ENCODE data around the gene PPARG.
A peak's percentile ranks its signal among the peaks of the same experiment; 100 is the strongest.
"Not testable (repeated sequence)": the region's sequence is repeated elsewhere in the genome, so short reads cannot be mapped to it uniquely, and the experiment has no call there.

Gene PPARG

DNA sequence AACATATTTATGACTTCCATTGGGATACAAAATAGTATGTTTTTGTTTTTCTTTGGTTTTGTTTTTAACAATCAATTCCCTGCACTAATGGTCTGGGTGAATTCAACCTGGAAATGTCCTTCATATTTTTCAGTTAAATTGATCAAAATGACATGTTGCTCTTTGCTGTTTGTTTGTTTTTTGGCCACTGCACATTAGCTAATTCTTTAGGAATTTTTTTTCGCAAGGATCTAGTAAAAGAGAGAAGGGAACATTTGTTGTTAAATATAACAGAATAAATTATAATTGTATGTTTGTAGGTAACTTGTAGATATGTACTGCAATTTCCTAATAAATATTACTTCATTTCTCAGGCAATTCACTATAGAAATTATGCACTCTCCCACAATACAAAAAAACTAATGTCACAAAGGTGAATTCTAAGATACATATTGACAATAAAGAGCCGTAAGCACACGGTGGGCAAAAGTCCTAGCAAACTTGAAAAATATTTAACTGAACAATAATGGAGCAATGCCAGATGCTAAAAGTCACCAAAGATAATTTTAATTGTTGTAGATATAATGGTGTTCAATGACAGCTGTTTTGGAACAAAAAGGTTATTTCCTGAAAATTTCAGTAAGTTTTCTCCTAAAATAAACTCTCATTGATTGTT is 21.4 kb upstream of the PPARG start:
- DNase-seq (ENCODE audit: low spot score in 2 of 2): no peak
- no peaks in the 10 kb centered on the region for H3K36me3 ChIP-seq (replicated peaks)
- in situ Hi-C loops (cut with MboI; ENCODE audit: low sequenced_read_pairs): no loop called here

DNA sequence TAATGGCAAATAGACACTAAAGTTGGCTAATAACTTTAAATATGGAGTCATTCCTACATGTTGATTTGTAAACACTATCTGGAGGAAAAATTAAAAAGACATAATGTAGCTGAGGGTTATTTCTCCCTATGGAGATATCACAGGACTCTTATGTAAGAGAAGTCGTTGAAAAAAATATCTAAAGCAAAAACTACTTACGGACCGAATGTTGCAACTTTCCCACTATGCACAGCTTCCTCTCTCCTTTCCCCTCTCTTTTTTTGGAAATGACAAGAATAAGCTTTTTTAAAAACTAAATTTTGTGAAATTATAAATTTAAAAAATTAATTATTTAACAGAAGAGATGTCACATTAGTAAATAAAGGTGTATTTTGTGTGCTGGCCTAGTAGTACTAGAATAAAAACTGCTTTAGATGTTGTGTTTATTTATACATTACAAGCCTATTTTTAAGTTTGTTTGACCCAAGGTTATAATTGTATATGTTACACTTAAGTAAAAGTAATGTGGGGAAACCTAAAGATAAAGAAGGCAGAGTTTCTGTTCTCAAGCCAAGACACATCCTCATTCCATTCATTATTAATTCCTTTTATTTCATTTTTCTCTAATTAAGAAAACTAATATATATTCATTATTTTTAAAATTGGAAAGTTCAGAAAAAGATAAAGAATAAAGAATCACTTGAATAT is 20.7 kb upstream of the PPARG start:
- no peaks in the 10 kb centered on the region for H3K9me3 ChIP-seq
- DNase-seq (ENCODE audit: low spot score in 2 of 2): no peak
- H3K36me3 ChIP-seq (replicated peaks): no peaks in the 10 kb centered on the region
- no peak overlapping the region for H3K4me3 ChIP-seq
- in situ Hi-C loops (cut with MboI; ENCODE audit: low sequenced_read_pairs): no loop called here
- no peaks in the 10 kb centered on the region for H3K27me3 ChIP-seq (ENCODE audit: low read depth)
- H3K4me1 ChIP-seq: peaks cover 2% of the 10 kb centered on the region

More for the DNA sequence above, 21.4 kb upstream of the PPARG start:
- no peaks in the 10 kb centered on the region for H3K4me1 ChIP-seq
- no peaks in the 10 kb centered on the region for H3K27me3 ChIP-seq (ENCODE audit: low read depth)
- H3K4me3 ChIP-seq: no peak overlapping the region
- no peaks in the 10 kb centered on the region for H3K9me3 ChIP-seq

DNA sequence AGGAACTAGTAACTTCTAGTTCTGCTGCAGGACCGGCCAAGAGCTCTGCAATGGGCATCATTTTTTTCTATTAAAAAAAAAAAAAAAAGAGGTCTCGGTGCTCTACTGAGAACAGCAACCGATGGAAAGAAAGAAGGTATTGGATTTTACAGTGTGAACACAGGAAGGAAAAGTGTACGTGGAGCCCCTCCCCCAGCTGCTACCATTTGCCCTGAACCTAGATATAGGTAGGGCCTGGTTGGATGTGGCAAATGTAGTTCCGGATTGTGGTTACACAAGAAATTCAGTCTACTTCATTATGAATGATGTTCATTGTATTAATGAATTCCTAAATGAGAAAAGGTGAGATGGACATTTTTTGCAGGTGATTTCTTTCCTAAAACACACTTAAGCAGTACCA is 17.9 kb upstream of the PPARG start:
- Histone ChIP-seq H3K27me3 (ENCODE audit: low read depth) (no peaks in the 10 kb centered on the region), H3K4me1 (peaks cover 8% of the 10 kb centered on the region), H3K36me3 (replicated peaks) (no peaks in the 10 kb centered on the region), H3K9me3 (no peaks in the 10 kb centered on the region), H3K4me3 (no peak overlapping the region)
- in situ Hi-C loops (cut with MboI; ENCODE audit: low sequenced_read_pairs): no loop called here
- DNase-seq (ENCODE audit: low spot score in 2 of 2): no peak

DNA sequence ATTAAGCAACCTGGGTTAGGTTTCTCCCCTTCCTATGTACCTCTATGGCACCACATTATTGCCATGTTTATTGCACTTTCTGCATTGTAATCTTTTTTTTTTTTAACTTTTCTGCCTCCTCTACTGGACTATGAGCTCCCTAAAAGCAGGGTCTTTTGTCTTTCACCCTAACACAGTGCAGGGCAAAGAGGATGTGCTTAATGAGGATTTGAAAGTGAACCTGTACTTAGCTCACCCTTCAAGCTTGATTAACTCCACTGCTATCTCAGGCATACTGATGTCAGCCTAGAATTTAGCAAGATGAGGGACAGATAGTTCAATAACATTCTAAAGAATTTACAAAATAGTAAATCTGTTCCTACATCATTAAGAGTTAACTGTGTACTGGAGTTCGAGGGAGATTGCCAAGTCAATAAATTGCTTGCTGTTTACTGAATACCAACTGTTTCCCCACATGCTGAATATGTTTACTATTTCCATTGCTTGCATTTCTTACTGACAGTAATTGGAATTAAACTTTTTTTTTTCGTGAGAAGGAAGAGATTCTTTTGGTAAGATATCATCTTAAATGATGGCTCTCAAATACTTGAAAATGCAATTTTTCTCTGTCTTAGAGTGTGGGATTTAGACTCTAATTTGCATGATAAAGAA is 15.7 kb upstream of the PPARG start:
- Histone ChIP-seq H3K27me3 (ENCODE audit: low read depth) (no peaks in the 10 kb centered on the region), H3K36me3 (replicated peaks) (no peaks in the 10 kb centered on the region), H3K4me3 (no peak overlapping the region), H3K4me1 (peaks cover 8% of the 10 kb centered on the region), H3K9me3 (no peaks in the 10 kb centered on the region)
- in situ Hi-C loops (cut with MboI; ENCODE audit: low sequenced_read_pairs): no loop called here
- DNase-seq (ENCODE audit: low spot score in 2 of 2): peak in 1 of 2 experiments; percentile 18

DNA sequence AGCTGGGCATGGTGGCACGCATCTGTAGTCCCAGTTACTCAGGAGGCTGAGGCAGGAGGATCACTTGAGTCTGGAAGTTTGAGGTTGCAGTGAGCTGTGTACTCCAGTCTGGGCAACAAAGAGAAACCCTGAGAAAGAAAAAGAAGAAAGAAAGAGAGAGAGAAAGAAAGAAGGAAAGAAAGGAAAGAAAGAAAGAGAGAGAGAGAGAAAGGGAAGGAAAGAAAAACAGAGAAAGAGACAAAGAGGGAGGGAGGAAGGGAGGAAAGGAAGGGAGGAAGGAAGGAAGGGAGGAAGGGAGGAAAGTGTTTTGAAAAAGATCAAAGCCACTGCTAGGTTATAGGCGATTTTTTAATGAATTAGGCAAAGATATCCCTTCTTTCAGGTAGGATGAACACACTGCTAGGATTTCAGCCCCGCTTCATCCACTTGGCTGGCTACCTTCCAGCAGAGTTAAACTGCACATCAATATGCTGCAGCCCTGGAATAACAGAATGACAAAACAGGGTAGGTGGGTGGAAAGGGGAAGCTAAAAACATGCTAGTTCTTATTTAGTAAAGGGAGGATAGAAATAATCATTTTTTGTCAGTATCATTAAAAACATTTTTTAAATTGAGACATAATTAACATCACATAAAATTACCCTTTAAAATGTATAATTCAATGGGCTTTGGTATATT is 12.8 kb upstream of the PPARG start:
- Histone ChIP-seq H3K9me3 (no peaks in the 10 kb centered on the region), H3K4me1 (peaks cover 8% of the 10 kb centered on the region), H3K27me3 (ENCODE audit: low read depth) (no peaks in the 10 kb centered on the region), H3K36me3 (replicated peaks) (no peaks in the 10 kb centered on the region), H3K4me3 (no peak overlapping the region)
- in situ Hi-C loops (cut with MboI; ENCODE audit: low sequenced_read_pairs): no loop called here
- DNase-seq (ENCODE audit: low spot score in 2 of 2): peak in 1 of 2 experiments; percentile 10

DNA sequence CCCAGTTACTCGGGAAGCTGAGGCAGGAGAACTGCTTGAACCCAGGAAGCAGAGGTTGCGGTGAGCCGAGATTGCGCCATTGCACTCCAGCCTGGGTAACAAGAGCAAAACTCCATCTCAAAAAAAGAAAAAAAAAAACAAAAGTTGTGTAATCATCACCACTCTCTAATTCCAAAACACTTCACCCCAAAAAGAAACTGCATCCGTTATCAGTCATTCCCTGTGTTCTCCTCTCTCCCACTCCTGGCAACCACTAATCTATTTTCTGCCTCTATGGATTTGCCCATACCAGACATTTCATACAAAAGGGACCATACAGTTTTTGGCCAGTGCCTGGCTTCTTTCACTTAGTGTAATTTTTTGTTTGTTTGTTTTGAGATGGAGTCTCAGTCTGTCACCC is 12.0 kb upstream of the PPARG start:
- DNase-seq (ENCODE audit: low spot score in 2 of 2); in situ Hi-C loops (cut with MboI; ENCODE audit: low sequenced_read_pairs); H3K36me3 ChIP-seq (replicated peaks); H3K27me3 ChIP-seq (ENCODE audit: low read depth); H3K4me3 ChIP-seq; H3K4me1 ChIP-seq; H3K9me3 ChIP-seq: not testable (repeated sequence)

DNA sequence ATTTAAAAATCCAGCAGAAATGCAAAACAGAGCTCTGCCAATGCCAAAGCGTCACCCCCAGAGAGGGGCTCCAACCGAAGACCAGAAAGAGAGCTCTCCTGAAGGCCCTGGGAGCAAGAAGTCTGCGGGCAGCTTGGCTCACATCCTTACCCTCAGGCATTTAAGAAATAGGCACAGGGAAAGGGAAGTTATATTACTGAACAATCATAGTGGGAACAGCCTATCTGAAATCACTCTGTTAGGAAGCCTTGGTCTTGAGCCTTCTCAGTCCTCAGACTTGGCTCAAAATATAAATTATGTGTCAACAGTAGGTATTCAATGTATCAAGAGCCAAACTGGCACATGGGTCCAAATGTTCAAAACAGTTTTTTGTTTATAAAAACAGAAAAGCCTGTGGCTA is 10.3 kb upstream of the PPARG start:
- Histone ChIP-seq H3K4me3 (no peak overlapping the region), H3K9me3 (no peaks in the 10 kb centered on the region), H3K4me1 (peaks cover 2% of the 10 kb centered on the region), H3K36me3 (replicated peaks) (no peaks in the 10 kb centered on the region), H3K27me3 (ENCODE audit: low read depth) (no peaks in the 10 kb centered on the region)
- in situ Hi-C loops (cut with MboI; ENCODE audit: low sequenced_read_pairs): no loop called here
- no peak for DNase-seq (ENCODE audit: low spot score in 2 of 2)

DNA sequence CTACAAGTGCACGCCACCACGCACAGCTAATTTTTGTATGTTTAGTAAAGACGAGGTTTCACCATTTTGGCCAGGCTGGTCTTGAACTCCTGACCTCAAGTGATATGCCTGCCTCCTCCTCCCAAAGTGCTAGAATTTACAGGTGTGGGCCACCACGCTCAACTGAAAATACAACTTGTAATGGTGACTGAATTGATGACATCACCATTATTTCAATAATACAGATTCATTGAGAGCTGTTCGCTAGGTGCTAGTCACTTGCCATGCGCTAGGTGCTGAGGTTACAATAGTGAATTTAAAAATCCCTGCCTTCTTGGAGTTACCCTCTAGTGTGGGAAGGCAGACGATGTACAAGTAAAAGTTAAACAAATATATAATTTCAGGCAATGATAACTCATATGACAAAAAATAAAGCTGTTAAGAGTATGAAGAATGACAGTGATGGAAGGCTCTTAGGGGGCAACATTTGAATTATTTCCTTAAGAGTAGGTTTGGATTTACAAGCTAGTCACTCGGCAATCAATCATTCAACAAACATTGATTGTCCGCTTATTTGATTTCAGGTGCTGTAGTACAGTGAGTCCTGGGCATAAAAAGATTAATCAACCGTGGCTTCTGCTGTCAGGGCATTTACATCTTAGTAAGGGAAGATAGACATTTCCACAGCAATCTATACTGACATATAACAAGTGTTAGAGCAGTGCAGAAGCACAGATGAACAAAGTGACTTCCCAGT is 9.1 kb upstream of the PPARG start:
- no peaks in the 10 kb centered on the region for H3K27me3 ChIP-seq (ENCODE audit: low read depth)
- H3K9me3 ChIP-seq: no peaks in the 10 kb centered on the region
- in situ Hi-C loops (cut with MboI; ENCODE audit: low sequenced_read_pairs): no loop called here
- H3K4me3 ChIP-seq: no peak overlapping the region
- H3K4me1 ChIP-seq: no peaks in the 10 kb centered on the region; the same call in 1 of the 2 replicates
- no peak for DNase-seq (ENCODE audit: low spot score in 2 of 2)
- H3K36me3 ChIP-seq (replicated peaks): no peaks in the 10 kb centered on the region

DNA sequence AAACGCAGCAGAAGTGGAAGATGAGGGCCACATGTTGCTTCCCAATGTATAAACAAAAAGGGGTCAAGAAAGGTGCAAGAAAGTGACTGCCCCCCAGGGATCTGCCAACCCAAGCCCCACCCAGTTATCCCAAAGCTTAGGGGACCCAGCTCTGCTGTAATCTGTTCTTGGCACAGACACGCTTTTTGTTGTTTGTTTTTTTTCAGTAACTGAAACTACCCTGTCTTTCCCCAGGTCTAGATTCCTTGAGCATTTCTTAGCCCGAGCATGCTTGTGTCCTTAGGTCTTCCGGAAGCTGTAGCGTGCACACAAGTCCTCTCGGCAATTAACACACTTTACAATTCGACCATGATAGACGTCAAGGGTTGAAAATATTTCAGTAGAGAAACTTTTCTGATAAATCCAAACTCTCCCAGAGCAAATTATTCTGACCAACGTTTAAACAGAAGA is 8.5 kb upstream of the PPARG start:
- in situ Hi-C loops (cut with MboI; ENCODE audit: low sequenced_read_pairs): no loop called here
- no peak for DNase-seq (ENCODE audit: low spot score in 2 of 2)

DNA sequence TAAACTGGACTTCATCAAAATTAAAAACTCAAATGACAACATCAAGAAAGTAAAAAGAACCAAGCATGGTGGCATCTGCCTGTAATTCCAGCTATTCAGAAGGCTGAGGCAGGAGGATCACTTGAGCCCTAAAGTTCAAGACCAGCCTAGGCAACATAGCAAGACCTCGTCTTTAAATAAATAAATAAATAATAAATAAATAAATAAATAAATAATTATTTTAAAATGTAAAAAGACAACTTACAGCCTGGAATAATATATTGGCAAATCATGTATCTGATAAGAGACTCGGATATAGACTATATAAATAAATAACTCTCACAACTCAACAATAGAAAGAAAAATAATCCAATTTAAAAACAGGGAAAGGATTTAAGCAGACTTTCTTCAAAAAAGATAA is 4.3 kb upstream of the PPARG start:
- H3K4me3 ChIP-seq: no peak overlapping the region
- H3K4me1 ChIP-seq: peaks cover 11% of the 10 kb centered on the region
- no peaks in the 10 kb centered on the region for H3K9me3 ChIP-seq
- H3K36me3 ChIP-seq (replicated peaks): no peaks in the 10 kb centered on the region
- no peaks in the 10 kb centered on the region for H3K27me3 ChIP-seq (ENCODE audit: low read depth)
- DNase-seq (ENCODE audit: low spot score in 2 of 2): no peak
- in situ Hi-C loops (cut with MboI; ENCODE audit: low sequenced_read_pairs): no loop called here

More for the DNA sequence above, 8.5 kb upstream of the PPARG start:
- Histone ChIP-seq H3K27me3 (ENCODE audit: low read depth) (no peaks in the 10 kb centered on the region), H3K4me3 (no peak overlapping the region), H3K9me3 (no peaks in the 10 kb centered on the region), H3K36me3 (replicated peaks) (no peaks in the 10 kb centered on the region), H3K4me1 (no peaks in the 10 kb centered on the region; the same call in 1 of the 2 replicates)

DNA sequence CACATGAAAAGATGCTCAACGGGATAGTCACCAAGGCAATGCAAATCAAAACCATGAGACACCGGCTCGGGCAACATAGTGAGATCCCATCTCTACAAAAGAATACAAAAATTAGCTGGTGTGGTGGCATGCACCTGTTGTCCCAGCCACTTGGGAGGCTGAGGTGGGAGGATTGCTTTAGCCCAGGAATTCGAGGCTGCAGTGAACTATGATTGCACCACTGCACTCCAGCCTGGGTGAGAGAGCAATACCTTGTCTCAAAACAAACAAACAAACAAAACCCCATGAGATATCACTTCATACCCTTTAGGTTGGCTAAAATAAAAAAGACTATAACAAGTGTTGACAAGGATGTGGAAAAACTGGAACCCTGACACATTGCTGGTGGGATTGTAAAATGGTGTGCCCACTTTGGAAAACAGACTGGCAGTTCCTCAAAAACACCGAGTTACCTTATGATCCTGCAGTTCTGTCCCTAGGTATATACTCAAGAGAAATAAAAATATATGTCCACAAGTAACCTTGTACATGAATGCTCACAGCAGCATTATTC is 3.8 kb upstream of the PPARG start:
- no peaks in the 10 kb centered on the region for H3K27me3 ChIP-seq (ENCODE audit: low read depth)
- H3K9me3 ChIP-seq: no peaks in the 10 kb centered on the region
- no peak overlapping the region for H3K4me3 ChIP-seq
- no peak for DNase-seq (ENCODE audit: low spot score in 2 of 2)
- peaks cover 11% of the 10 kb centered on the region for H3K4me1 ChIP-seq
- H3K36me3 ChIP-seq (replicated peaks): no peaks in the 10 kb centered on the region
- in situ Hi-C loops (cut with MboI; ENCODE audit: low sequenced_read_pairs): no loop called here

DNA sequence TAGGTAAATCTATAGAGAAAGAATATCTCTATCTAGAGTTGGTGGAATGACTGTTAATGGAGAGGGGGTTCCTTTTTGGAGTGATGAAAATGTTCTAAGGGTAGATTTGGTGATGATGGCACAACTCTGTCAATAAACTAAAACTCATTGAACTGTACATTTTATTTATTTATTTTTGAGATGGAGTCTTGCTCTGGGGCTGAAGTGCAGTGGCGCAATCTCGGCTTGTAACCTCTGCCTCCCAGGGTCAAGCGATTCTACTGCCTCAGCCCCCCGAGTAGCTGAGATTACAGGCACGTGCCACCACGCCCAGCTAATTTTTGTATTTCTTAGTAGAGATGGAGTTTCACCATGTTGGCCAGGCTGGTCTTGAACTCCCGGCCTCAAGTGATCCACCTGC is 3.1 kb upstream of the PPARG start:
- peaks cover 15% of the 10 kb centered on the region for H3K4me1 ChIP-seq
- DNase-seq (ENCODE audit: low spot score in 2 of 2); in situ Hi-C loops (cut with MboI; ENCODE audit: low sequenced_read_pairs); H3K4me3 ChIP-seq; H3K27me3 ChIP-seq (ENCODE audit: low read depth); H3K9me3 ChIP-seq; H3K36me3 ChIP-seq (replicated peaks): not testable (repeated sequence)

DNA sequence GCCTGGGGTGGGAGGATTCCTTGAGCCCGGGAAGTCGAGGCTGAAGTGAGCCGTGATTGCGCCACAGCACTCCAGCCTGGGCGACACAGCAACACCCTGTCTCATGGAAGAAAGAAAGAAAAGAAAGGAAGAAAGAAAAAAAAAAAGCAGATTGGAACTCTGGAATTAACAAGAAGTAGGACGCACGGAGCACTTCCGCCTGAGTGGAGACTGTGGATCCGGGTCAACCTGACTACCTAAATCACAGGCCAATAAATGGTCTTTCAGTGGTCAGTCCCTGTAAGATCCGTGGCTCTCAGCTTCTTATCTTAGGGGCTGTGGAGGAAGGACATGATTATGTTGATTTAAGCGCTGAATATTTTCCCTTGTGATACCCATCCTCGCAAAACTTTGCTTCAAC is 2.4 kb upstream of the PPARG start:
- Histone ChIP-seq H3K27me3 (ENCODE audit: low read depth) (no peaks in the 10 kb centered on the region), H3K9me3 (no peaks in the 10 kb centered on the region), H3K4me1 (peaks cover 18% of the 10 kb centered on the region), H3K4me3 (no peak overlapping the region), H3K36me3 (replicated peaks) (no peaks in the 10 kb centered on the region)
- DNase-seq (ENCODE audit: low spot score in 2 of 2): no peak
- in situ Hi-C loops (cut with MboI; ENCODE audit: low sequenced_read_pairs): no loop called here
